Keratinocyte (primary cell): ENCODE measurements around the gene TLK1. TPM values are rescaled to one million over a fixed set of nuclear protein-coding genes. Genes with fewer than 3 reads are reported as not detected.

Source experiments
- DNase-seq: peaks from one replicate; pipeline ENCODE4 v3.0.0-alpha.2; 2011; ENCODE audit warnings: low read depth, missing footprints, low spot score
- FAIRE-seq: peaks from 2 replicates; lab custom pipeline; 2011; peaks lifted over from hg19 to GRCh38; lab: Jason Lieb, UNC
- H2AFZ ChIP-seq: 2 replicates; pipeline ENCODE4 v1.6.0; 2012; ENCODE audit warnings: low read length, control low read depth, inconsistent platforms; ENCODE audit not compliant: control insufficient read depth
- H3K27ac ChIP-seq: 2 replicates; pipeline ENCODE4 v1.5.1; 2011; ENCODE audit warnings: low read length; ENCODE audit not compliant: control insufficient read depth, insufficient read depth
- H3K27me3 ChIP-seq: 3 replicates; pipeline ENCODE4 v1.6.0; 2011; ENCODE audit warnings: low read length; ENCODE audit not compliant: control insufficient read depth, insufficient read depth; ENCODE audit errors: extremely low read depth
- H3K36me3 ChIP-seq, 2 experiments: 2 replicates in 1 of 2; 3 replicates in 1 of 2; pipeline ENCODE4 v1.5.1; 2011; ENCODE audit warnings: low read length in 2 of 2, mild to moderate bottlenecking in 1 of 2; ENCODE audit not compliant: control insufficient read depth in 2 of 2, insufficient read depth in 2 of 2; ENCODE audit errors: extremely low read depth in 1 of 2
- H3K4me1 ChIP-seq: 3 replicates; pipeline ENCODE4 v1.5.1; 2011; ENCODE audit warnings: low read length; ENCODE audit not compliant: control insufficient read depth, insufficient read depth; ENCODE audit errors: extremely low read depth
- H3K4me2 ChIP-seq: 3 replicates; pipeline ENCODE4 v1.6.0; 2011; ENCODE audit warnings: low read depth, low read length; ENCODE audit not compliant: control insufficient read depth, insufficient read depth; ENCODE audit errors: extremely low read depth
- H3K4me3 ChIP-seq, 3 experiments: fragments of 200-600 bp in 1 of 3; sonication (generic) in 1 of 3; 2 replicates in 2 of 3; 3 replicates in 1 of 3; pipeline ENCODE4 v1.5.1; 2011 to 2016; ENCODE audit warnings: low read length in 3 of 3, mild to moderate bottlenecking in 3 of 3, control low read depth in 2 of 3, inconsistent platforms in 1 of 3, low read depth in 1 of 3, mixed read lengths in 1 of 3, mixed run types in 1 of 3, moderate library complexity in 1 of 3; ENCODE audit not compliant: control insufficient read depth in 2 of 3, insufficient read depth in 2 of 3; ENCODE audit errors: extremely low read depth in 1 of 3
- H3K79me2 ChIP-seq: 2 replicates; pipeline ENCODE4 v1.6.0; 2012; ENCODE audit warnings: low read length; ENCODE audit not compliant: control insufficient read depth, insufficient read depth
- H3K9ac ChIP-seq: 3 replicates; pipeline ENCODE4 v1.6.0; 2011; ENCODE audit warnings: low read length; ENCODE audit not compliant: control insufficient read depth, insufficient read depth; ENCODE audit errors: extremely low read depth
- H3K9me1 ChIP-seq: 3 replicates; pipeline ENCODE4 v1.6.0; 2011; ENCODE audit warnings: low read length; ENCODE audit not compliant: control insufficient read depth, insufficient read depth; ENCODE audit errors: extremely low read depth
- H3K9me3 ChIP-seq: 2 replicates; pipeline ENCODE4 v1.5.1; 2012; ENCODE audit warnings: low read depth, low read length; ENCODE audit not compliant: control insufficient read depth
- H4K20me1 ChIP-seq: 3 replicates; pipeline ENCODE4 v1.6.0; 2011; ENCODE audit warnings: low read length; ENCODE audit not compliant: control insufficient read depth, insufficient read depth; ENCODE audit errors: extremely low read depth
- EZH2 ChIP-seq: IDR thresholded peaks from one replicate; pipeline ENCODE4 v1.6.1; 2012; ENCODE audit warnings: inconsistent platforms, mild to moderate bottlenecking, low read length, moderate library complexity
- dilution Hi-C: fragments of 300-500 bp; cut with MboI; formaldehyde crosslinking; loops from one replicate; pipeline ENCODE4 v1.7.0; 2020; ENCODE audit warnings: low sequenced_read_pairs; ENCODE audit not compliant: extremely low pct_ligation_motif_present
- polyA plus RNA-seq, 5 experiments: library from polyadenylated mRNA; depleted of rRNA in 3 of 5; stranded (reverse) in 3 of 5; stranded (forward) in 1 of 5; unstranded in 1 of 5; fragments of >200 nt; gene quantifications; 1 replicate in 1 of 5; 2 replicates in 3 of 5; 3 replicates in 1 of 5; pipeline versions ENCODE4 v1.2.1 to v1.2.3, GENCODE V29; 2011 to 2012; ENCODE audit warnings: missing spikeins in 2 of 5, low read depth in 1 of 5, low replicate concordance in 1 of 5
- TF ChIP-seq, protein P1 (sequence below), 3 experiments: IDR thresholded peaks in 1 of 3; conservative IDR thresholded peaks in 1 of 3; optimal IDR thresholded peaks in 1 of 3; 2 replicates in 2 of 3; 3 replicates in 1 of 3; pipeline versions ENCODE3 to v1.5.1; 2011; ENCODE audit warnings: low read length in 3 of 3, mild to moderate bottlenecking in 3 of 3, moderate library complexity in 2 of 3, control low read depth in 1 of 3, inconsistent platforms in 1 of 3; ENCODE audit not compliant: insufficient read depth in 2 of 3; ENCODE audit errors: extremely low read depth in 1 of 3

Gene TLK1
- polyA plus RNA-seq, 1 donor (not counting 4 experiments of a cell fraction or from before 2014, with no cell fraction given): 14.7 TPM

DNA sequence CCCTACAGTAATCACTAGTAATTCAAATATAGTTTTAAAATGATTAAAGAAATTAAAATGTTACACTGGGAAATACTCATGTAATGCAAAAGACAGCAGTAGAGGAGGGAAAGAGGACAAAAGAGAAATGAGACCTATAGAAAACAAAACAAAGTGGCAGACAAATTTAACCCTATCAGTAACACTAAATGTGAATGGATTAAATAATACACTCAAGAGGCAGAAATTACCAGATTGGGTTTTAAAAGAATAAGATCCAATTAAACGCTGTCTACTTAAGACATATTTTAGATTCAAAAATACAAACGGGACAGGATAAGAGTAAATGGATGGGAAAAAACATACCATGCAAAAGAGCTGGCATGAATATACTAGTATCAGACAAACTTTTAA lies 17.0 kb downstream of the TLK1 start:
- FAIRE-seq (no peak), DNase-seq (no peak)
- H2AFZ ChIP-seq: no peak overlapping the region
- no peaks in the 10 kb centered on the region for H3K9me3 ChIP-seq
- TF ChIP-seq EZH2: no peak
- peaks cover 6% of the 10 kb centered on the region for H3K4me1 ChIP-seq
- H3K9me1 ChIP-seq: no peaks in the 10 kb centered on the region
- no peak overlapping the region for H3K4me2 ChIP-seq
- no peak overlapping the region for H3K9ac ChIP-seq
- no peaks in the 10 kb centered on the region for H3K27me3 ChIP-seq
- H3K4me3 ChIP-seq: no peak overlapping the region
- H3K27ac ChIP-seq: no peak overlapping the region
- peaks cover 19% of the 10 kb centered on the region for H4K20me1 ChIP-seq
- dilution Hi-C loops: no loop called here
- peaks cover 99% of the 10 kb centered on the region for H3K79me2 ChIP-seq
- H3K36me3 ChIP-seq: no peaks in the 10 kb centered on the region

DNA sequence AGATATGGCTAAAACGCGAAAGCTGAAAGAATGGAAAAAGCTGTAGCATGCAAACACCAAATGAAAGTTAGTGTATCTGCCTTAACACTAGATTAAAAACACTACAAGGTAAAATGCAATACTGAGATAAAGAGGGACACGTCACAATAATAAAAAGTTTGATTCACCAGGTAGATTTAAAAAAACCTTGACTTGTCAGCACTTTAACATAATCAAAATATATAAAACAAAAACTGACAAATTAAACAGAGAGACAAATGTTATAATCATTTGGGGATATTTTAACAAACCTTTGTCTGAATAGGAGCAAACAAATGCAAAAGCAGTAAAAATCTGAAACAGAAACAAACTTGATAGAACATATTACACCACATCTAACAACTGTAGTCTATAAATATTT lies 18.3 kb downstream of the TLK1 start:
- Histone ChIP-seq H3K27ac (no peak overlapping the region), H3K4me3 (no peak overlapping the region), H3K4me2 (no peak overlapping the region), H2AFZ (no peak overlapping the region), H4K20me1 (peaks cover 19% of the 10 kb centered on the region), H3K27me3 (no peaks in the 10 kb centered on the region), H3K36me3 (no peaks in the 10 kb centered on the region), H3K9ac (no peak overlapping the region), H3K79me2 (peaks cover 97% of the 10 kb centered on the region), H3K9me3 (no peaks in the 10 kb centered on the region), H3K9me1 (no peaks in the 10 kb centered on the region), H3K4me1 (peaks cover 6% of the 10 kb centered on the region)
- dilution Hi-C loops: no loop called here
- no peak for TF ChIP-seq EZH2
- TF ChIP-seq, protein P1, sequence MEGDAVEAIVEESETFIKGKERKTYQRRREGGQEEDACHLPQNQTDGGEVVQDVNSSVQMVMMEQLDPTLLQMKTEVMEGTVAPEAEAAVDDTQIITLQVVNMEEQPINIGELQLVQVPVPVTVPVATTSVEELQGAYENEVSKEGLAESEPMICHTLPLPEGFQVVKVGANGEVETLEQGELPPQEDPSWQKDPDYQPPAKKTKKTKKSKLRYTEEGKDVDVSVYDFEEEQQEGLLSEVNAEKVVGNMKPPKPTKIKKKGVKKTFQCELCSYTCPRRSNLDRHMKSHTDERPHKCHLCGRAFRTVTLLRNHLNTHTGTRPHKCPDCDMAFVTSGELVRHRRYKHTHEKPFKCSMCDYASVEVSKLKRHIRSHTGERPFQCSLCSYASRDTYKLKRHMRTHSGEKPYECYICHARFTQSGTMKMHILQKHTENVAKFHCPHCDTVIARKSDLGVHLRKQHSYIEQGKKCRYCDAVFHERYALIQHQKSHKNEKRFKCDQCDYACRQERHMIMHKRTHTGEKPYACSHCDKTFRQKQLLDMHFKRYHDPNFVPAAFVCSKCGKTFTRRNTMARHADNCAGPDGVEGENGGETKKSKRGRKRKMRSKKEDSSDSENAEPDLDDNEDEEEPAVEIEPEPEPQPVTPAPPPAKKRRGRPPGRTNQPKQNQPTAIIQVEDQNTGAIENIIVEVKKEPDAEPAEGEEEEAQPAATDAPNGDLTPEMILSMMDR (optimal IDR thresholded peaks at IDR 0.05 in 1 of 3, IDR thresholded peaks at IDR 0.05 in 1 of 3, conservative IDR thresholded peaks at IDR 0.05 in 1 of 3; ENCODE audit: extremely low read depth in 1 of 3, insufficient read depth in 2 of 3, low read length in 3 of 3): no peak
- no peak for FAIRE-seq
- DNase-seq: no peak

DNA sequence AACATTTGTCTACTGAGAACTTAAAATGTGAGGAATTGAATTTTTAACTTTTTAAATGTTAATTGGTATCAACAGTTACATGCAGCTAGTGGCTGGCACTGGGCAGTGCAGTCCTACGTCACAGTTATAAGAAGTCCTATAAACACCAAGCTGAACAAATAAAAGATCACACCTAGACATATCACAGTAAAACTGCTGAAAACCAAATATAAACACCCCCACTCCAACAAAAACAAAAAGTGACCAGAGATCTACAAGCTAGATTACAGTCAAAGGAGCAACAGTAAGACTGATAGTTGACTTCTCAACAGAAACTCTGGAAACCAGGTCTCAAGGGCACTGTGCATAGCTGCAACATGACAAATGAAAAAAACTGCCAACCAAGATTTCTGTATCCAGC lies 19.4 kb downstream of the TLK1 start:
- dilution Hi-C loops: no loop called here
- DNase-seq (no peak), FAIRE-seq (peak; percentile 39)
- H3K4me3 ChIP-seq: no peak overlapping the region
- H3K4me2 ChIP-seq: no peak overlapping the region
- no peaks in the 10 kb centered on the region for H3K9me1 ChIP-seq
- no peaks in the 10 kb centered on the region for H3K9me3 ChIP-seq
- H3K36me3 ChIP-seq: no peaks in the 10 kb centered on the region
- TF ChIP-seq EZH2: no peak
- TF ChIP-seq, protein P1 (optimal IDR thresholded peaks at IDR 0.05 in 1 of 3, IDR thresholded peaks at IDR 0.05 in 1 of 3, conservative IDR thresholded peaks at IDR 0.05 in 1 of 3; ENCODE audit: extremely low read depth in 1 of 3, insufficient read depth in 2 of 3, low read length in 3 of 3): no peak
- no peaks in the 10 kb centered on the region for H3K27me3 ChIP-seq
- no peak overlapping the region for H2AFZ ChIP-seq
- no peaks in the 10 kb centered on the region for H3K4me1 ChIP-seq
- H3K27ac ChIP-seq: no peak overlapping the region
- H3K79me2 ChIP-seq: peaks cover 97% of the 10 kb centered on the region
- peaks cover 15% of the 10 kb centered on the region for H4K20me1 ChIP-seq
- no peak overlapping the region for H3K9ac ChIP-seq
